CD14-positive monocyte (primary cell): Measurements from ENCODE around the gene TDRKH. TPM values are rescaled to one million over a fixed set of nuclear protein-coding genes. Genes with fewer than 3 reads are reported as not detected.

Experiments used
- DNase-seq, 3 donors: peaks; one replicate each; pipeline ENCODE4 v3.0.0-alpha.2; 2011 to 2022
- H2AFZ ChIP-seq: 2 replicates; pipeline ENCODE4 v1.6.0; 2012; ENCODE audit warnings: mild to moderate bottlenecking, low read depth, low read length, inconsistent platforms; ENCODE audit not compliant: insufficient read depth, poor library complexity, severe bottlenecking
- H3K27ac ChIP-seq, 2 donors: 1 replicate in 1 of 2; 2 replicates in 1 of 2; pipeline ENCODE4 v1.5.1; 2012 to 2013; ENCODE audit warnings: low read length in 2 of 2, control low read depth in 1 of 2, inconsistent platforms in 1 of 2, low read depth in 1 of 2, mild to moderate bottlenecking in 1 of 2
- H3K27me3 ChIP-seq, 2 donors: one replicate each; pipeline versions ENCODE4 v1.6.0 to v1.6.1; 2011 to 2013; ENCODE audit warnings: low read length in 2 of 2; ENCODE audit not compliant: control insufficient read depth in 2 of 2, insufficient read depth in 2 of 2
- H3K36me3 ChIP-seq, 2 donors: replicated peaks in 1 of 2; 1 replicate in 1 of 2; 2 replicates in 1 of 2; pipeline versions ENCODE4 v1.5.1 to v1.6.1; 2012 to 2013; ENCODE audit warnings: low read length in 2 of 2, control low read depth in 1 of 2, inconsistent platforms in 1 of 2, mild to moderate bottlenecking in 1 of 2; ENCODE audit not compliant: insufficient read depth in 2 of 2, control insufficient read depth in 1 of 2
- H3K4me1 ChIP-seq, 2 donors: 1 replicate in 1 of 2; 2 replicates in 1 of 2; pipeline versions ENCODE4 v1.5.1 to v1.6.1; 2012 to 2013; ENCODE audit warnings: low read length in 2 of 2, control low read depth in 1 of 2, inconsistent platforms in 1 of 2, mild to moderate bottlenecking in 1 of 2, moderate library complexity in 1 of 2; ENCODE audit not compliant: insufficient read depth in 2 of 2, control insufficient read depth in 1 of 2
- H3K4me2 ChIP-seq: replicated peaks from 2 replicates; pipeline ENCODE3; 2012; ENCODE audit warnings: low read length, moderate library complexity, mild to moderate bottlenecking; ENCODE audit not compliant: poor library complexity, severe bottlenecking; ENCODE audit errors: extremely low read depth
- H3K4me3 ChIP-seq, 3 experiments: fragments of 200-600 bp in 1 of 3; sonication (generic) in 1 of 3; replicated peaks in 1 of 3; 1 replicate in 2 of 3; 2 replicates in 1 of 3; pipeline ENCODE4 v1.5.1; 2011 to 2013; ENCODE audit warnings: low read length in 3 of 3, mild to moderate bottlenecking in 3 of 3, control low read depth in 2 of 3, low read depth in 2 of 3, inconsistent platforms in 1 of 3, moderate library complexity in 1 of 3
- H3K79me2 ChIP-seq: 2 replicates; pipeline ENCODE4 v1.6.0; 2012; ENCODE audit warnings: mild to moderate bottlenecking, control low read depth, inconsistent platforms, low read length, moderate library complexity; ENCODE audit not compliant: insufficient read depth
- H3K9ac ChIP-seq: 2 replicates; pipeline ENCODE4 v1.6.0; 2017; ENCODE audit warnings: low read length, mild to moderate bottlenecking; ENCODE audit not compliant: insufficient read depth, poor library complexity, severe bottlenecking
- H3K9me3 ChIP-seq, 2 donors: replicated peaks in 1 of 2; 1 replicate in 1 of 2; 2 replicates in 1 of 2; pipeline versions ENCODE4 v1.5.1 to v1.6.1; 2012 to 2013; ENCODE audit warnings: low read length in 2 of 2, control low read depth in 1 of 2; ENCODE audit not compliant: control insufficient read depth in 1 of 2, insufficient read depth in 1 of 2
- H4K20me1 ChIP-seq: 2 replicates; pipeline ENCODE4 v1.6.0; 2012; ENCODE audit warnings: mild to moderate bottlenecking, low read length, control low read depth, moderate library complexity; ENCODE audit not compliant: insufficient read depth
- H3K27ac Mint-ChIP-seq, 7 donors: one replicate each; pipeline ENCODE4 v1.8.0; 2020; ENCODE audit warnings: mild to moderate bottlenecking in 7 of 7, mixed read lengths in 7 of 7, moderate library complexity in 6 of 7, inconsistent platforms in 2 of 7
- H3K27me3 Mint-ChIP-seq, 3 donors: one replicate each; pipeline ENCODE4 v1.8.0; 2021 to 2022; ENCODE audit warnings: low read depth in 3 of 3, mild to moderate bottlenecking in 3 of 3, mixed read lengths in 3 of 3, moderate library complexity in 3 of 3, inconsistent platforms in 1 of 3
- H3K36me3 Mint-ChIP-seq, 2 donors: one replicate each; pipeline ENCODE4 v1.8.0; 2020; ENCODE audit warnings: mixed read lengths in 2 of 2, inconsistent platforms in 1 of 2, mild to moderate bottlenecking in 1 of 2
- H3K4me1 Mint-ChIP-seq: one replicate; pipeline ENCODE4 v1.8.0; 2020; ENCODE audit warnings: mild to moderate bottlenecking, mixed read lengths
- H3K4me3 Mint-ChIP-seq, 2 donors: one replicate each; pipeline ENCODE4 v1.8.0; 2020; ENCODE audit warnings: mild to moderate bottlenecking in 2 of 2, mixed read lengths in 2 of 2, moderate library complexity in 1 of 2
- H3K9me3 Mint-ChIP-seq, 7 donors: one replicate each; pipeline ENCODE4 v1.8.0; 2020 to 2022; ENCODE audit warnings: mixed read lengths in 7 of 7, mild to moderate bottlenecking in 6 of 7, moderate library complexity in 6 of 7, inconsistent platforms in 2 of 7
- CTCF ChIP-seq: fragments of 200-600 bp; IDR thresholded peaks from one replicate; pipeline ENCODE4 v1.8.0; 2022; ENCODE audit warnings: antibody characterized with exemption, mild to moderate bottlenecking
- WGBS: methylation state at CpG from one replicate; pipeline ENCODE4 v1.1.5; 2013; ENCODE audit warnings: missing lambda C conversion rate; ENCODE audit not compliant: insufficient coverage; 5-methylcytosine and 5-hydroxymethylcytosine counted together
- intact Hi-C, 2 donors: fragments of 100-400 bp; cut with micrococcal nuclease; formaldehyde crosslinking; loops; one replicate each; pipeline versions ENCODE4 v1.15.0 to v1.15.1; 2023
- polyA plus RNA-seq, 3 donors: library from polyadenylated mRNA; depleted of rRNA in 1 of 3; unstranded in 2 of 3; stranded (reverse) in 1 of 3; fragments of 300-500 nt in 2 of 3; fragments of >200 nt in 1 of 3; fragmentation: Illumina TruSeq in 2 of 3; gene quantifications; 1 replicate in 2 of 3; 2 replicates in 1 of 3; pipeline ENCODE4 v1.2.3, GENCODE V29; 2012 to 2021

Gene TDRKH
- polyA plus RNA-seq, 3 donors, result 0.72 to 1.6 (median 1.1) TPM

- Histone ChIP-seq H3K27ac (no peak overlapping the region), H3K27me3 (peaks cover 0 to 3% of the 10 kb centered on the region in 2 donors), H4K20me1 (no peaks in the 10 kb centered on the region), H3K79me2 (no peaks in the 10 kb centered on the region), H3K4me2 (no peak overlapping the region), H3K9me3 (no peaks in the 10 kb centered on the region), H3K9ac (no peak overlapping the region), H3K4me1 (peaks cover 28 to 31% of the 10 kb centered on the region in 2 donors), H3K4me3 (no peak overlapping the region), H2AFZ (no peak overlapping the region), H3K36me3 (no peaks in the 10 kb centered on the region)
- Mint-ChIP-seq H3K4me1 (peaks cover 23% of the 10 kb centered on the region), H3K27ac (no peak overlapping the region), H3K36me3 (no peaks in the 10 kb centered on the region), H3K4me3 (no peak overlapping the region), H3K27me3 (peaks cover 4 to 9% (median 4%) of the 10 kb centered on the region in 3 donors), H3K9me3 (peaks cover 0 to 1% (median 0%) of the 10 kb centered on the region in 7 donors)
- no peak for DNase-seq
- 100% methylated on average over 1 of the region's 3 CpGs for WGBS
- intact Hi-C loops, result no loop called here
- no peak for TF ChIP-seq CTCF
These were observed 2.6 kb downstream of the TDRKH start for GRCh38 chr1:151787689-151788088.

- H3K9me3 Mint-ChIP-seq, result peaks cover 0 to 1% (median 0%) of the 10 kb centered on the region in 7 donors
- Histone ChIP-seq H3K27me3 (peaks cover 0 to 3% of the 10 kb centered on the region in 2 donors), H3K4me1 (peaks cover 10 to 12% of the 10 kb centered on the region in 2 donors), H3K27ac (no peak overlapping the region), H3K79me2 (no peaks in the 10 kb centered on the region), H3K9ac (no peak overlapping the region), H3K4me3 (no peak overlapping the region), H2AFZ (peak overlapping the region; percentile 0), H3K36me3 (no peaks in the 10 kb centered on the region), H3K4me2 (peak overlapping the region; percentile 4), H3K9me3 (no peaks in the 10 kb centered on the region), H4K20me1 (no peaks in the 10 kb centered on the region)
- peaks cover 3% of the 10 kb centered on the region for H3K4me1 Mint-ChIP-seq
- no peak for DNase-seq
- H3K36me3 Mint-ChIP-seq, result peaks cover 4% of the 10 kb centered on the region in 2 donors
- WGBS, result 29% methylated on average over 2 of the region's 2 CpGs
- H3K4me3 Mint-ChIP-seq, result no peak overlapping the region
- H3K27me3 Mint-ChIP-seq, result peaks cover 0 to 4% (median 2%) of the 10 kb centered on the region in 3 donors
- no peak for TF ChIP-seq CTCF
- H3K27ac Mint-ChIP-seq, result no peak overlapping the region
- intact Hi-C loops, result no loop called here
These were observed 6.5 kb downstream of the TDRKH start for GRCh38 chr1:151783796-151784195.
